Activated T-helper 2 cell treated with anti-CD3 and anti-CD28 coated beads, Interferon-gamma antibody, Interleukin-2, Interleukin-4, amounts not matched to agents 10 μg/mL and 5 μg/mL and 100 μg/mL, durations not matched to agents 14 hours and 24 hours and 36 hours (primary cell): ENCODE data around the gene ENOPH1. TPM values are rescaled to one million over a fixed set of nuclear protein-coding genes. Genes with fewer than 3 reads are reported as not detected.

Source experiments
- DNase-seq: peaks from one replicate; pipeline ENCODE4 v3.0.0; 2021; ENCODE audit warnings: low spot score
- H3K27ac Mint-ChIP-seq: one replicate; pipeline ENCODE4 v1.8.0; 2021; ENCODE audit warnings: mixed read lengths
- H3K27me3 Mint-ChIP-seq: one replicate; pipeline ENCODE4 v1.8.0; 2021; ENCODE audit warnings: low read depth, mixed read lengths
- H3K36me3 Mint-ChIP-seq: one replicate; pipeline ENCODE4 v1.8.0; 2021; ENCODE audit warnings: low read depth, mixed read lengths
- H3K4me1 Mint-ChIP-seq: one replicate; pipeline ENCODE4 v1.8.0; 2021; ENCODE audit warnings: low read depth, mixed read lengths
- H3K4me3 Mint-ChIP-seq: one replicate; pipeline ENCODE4 v1.8.0; 2021; ENCODE audit warnings: low read depth, mild to moderate bottlenecking, moderate library complexity, mixed read lengths
- H3K9me3 Mint-ChIP-seq: one replicate; pipeline ENCODE4 v1.8.0; 2021; ENCODE audit warnings: mixed read lengths
- intact Hi-C: fragments of 100-400 bp; cut with micrococcal nuclease; formaldehyde crosslinking; loops from one replicate; pipeline ENCODE4 v1.15.1; 2023
- total RNA-seq: library from RNA; stranded (reverse); gene quantifications from 2 replicates; pipeline ENCODE4 v1.2.3, GENCODE V29; 2022

Gene ENOPH1
- total RNA-seq, 1 donor from 2014 or later, result 65.9 TPM

DNA sequence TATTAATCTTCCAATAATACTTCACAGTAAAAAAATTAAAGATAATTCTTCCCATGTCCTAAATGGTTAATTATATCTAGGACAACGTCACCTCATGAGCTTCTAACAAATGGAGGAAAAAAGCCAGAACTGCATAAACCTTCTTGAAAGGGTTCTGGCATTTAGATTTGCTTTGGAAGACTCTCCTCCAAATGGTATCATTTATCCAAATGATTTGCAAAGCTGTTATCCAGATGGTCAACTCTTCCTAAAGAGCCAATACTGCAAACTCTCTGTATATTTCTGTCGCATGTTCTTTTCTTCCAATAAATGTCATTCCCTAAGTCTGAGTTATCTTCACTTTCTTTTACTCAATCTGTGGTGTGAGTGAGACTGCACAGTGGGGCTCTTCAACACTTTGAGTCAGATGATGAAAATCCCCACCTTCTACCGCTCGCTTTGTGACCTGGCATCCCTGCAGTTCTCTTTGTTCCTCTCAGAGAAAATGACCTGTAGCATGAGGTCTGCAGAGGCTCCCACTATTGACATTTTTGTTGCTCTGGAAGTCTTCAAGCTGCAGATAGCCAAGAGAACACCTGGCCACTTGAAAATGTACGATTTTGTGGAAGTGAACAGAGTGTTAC, 78.5 kb downstream of the ENOPH1 start:
- Mint-ChIP-seq H3K9me3 (no peaks in the 10 kb centered on the region), H3K4me3 (no peak overlapping the region), H3K27ac (no peak overlapping the region), H3K27me3 (peaks cover 2% of the 10 kb centered on the region), H3K36me3 (no peaks in the 10 kb centered on the region), H3K4me1 (no peaks in the 10 kb centered on the region)
- intact Hi-C loops, result no loop called here
- no peak for DNase-seq

DNA sequence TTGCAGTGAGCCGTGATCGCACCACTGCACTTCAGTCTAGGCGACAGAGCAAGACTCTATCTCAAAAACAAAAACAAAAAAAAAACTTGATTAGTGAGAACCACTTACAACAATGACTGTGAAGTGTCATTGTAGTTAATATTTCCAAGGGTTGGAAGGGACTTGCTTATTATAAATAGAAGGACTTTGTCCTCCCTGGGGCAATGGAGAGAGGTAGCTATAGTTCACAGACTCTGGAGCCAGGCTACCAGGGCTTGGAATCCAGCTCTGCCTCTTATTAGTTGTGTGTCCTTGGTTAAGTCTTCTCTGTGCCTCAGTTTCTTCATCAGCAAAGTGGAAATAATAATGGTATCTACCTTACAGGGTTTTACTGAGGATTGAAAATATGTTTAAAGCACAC, 79.8 kb downstream of the ENOPH1 start:
- Mint-ChIP-seq H3K27ac (no peak overlapping the region), H3K4me1 (no peaks in the 10 kb centered on the region), H3K27me3 (peaks cover 2% of the 10 kb centered on the region), H3K36me3 (no peaks in the 10 kb centered on the region), H3K9me3 (no peaks in the 10 kb centered on the region), H3K4me3 (no peak overlapping the region)
- no peak for DNase-seq
- intact Hi-C loops, result no loop called here

Other genes with a start within 250 kb of the ENOPH1 start
- gene HNRNPD, start 56.6 kb upstream of the ENOPH1 start, total RNA-seq, result 461 and 489 TPM in 2 replicates
- 470 and 486 TPM in 2 replicates for gene HNRNPDL, start 128 bp upstream of the ENOPH1 start, total RNA-seq
- gene TMEM150C, start 131.4 kb downstream of the ENOPH1 start, total RNA-seq, result not detected in 2 replicates